NCI-H146 treated with DMSO at 0.1 percent for 48 hours (cell line): Measurements from ENCODE around the gene LRFN3.
"Not testable (repeated sequence)": the region's sequence is repeated elsewhere in the genome, so short reads cannot be mapped to it uniquely, and the experiment has no call there.

Experiments used
- DNase-seq: peaks from one replicate; lab custom pipeline; 2025; ENCODE audit not compliant: unreplicated experiment; lab: John Stamatoyannopoulos, UW

LRFN3 gene

DNA sequence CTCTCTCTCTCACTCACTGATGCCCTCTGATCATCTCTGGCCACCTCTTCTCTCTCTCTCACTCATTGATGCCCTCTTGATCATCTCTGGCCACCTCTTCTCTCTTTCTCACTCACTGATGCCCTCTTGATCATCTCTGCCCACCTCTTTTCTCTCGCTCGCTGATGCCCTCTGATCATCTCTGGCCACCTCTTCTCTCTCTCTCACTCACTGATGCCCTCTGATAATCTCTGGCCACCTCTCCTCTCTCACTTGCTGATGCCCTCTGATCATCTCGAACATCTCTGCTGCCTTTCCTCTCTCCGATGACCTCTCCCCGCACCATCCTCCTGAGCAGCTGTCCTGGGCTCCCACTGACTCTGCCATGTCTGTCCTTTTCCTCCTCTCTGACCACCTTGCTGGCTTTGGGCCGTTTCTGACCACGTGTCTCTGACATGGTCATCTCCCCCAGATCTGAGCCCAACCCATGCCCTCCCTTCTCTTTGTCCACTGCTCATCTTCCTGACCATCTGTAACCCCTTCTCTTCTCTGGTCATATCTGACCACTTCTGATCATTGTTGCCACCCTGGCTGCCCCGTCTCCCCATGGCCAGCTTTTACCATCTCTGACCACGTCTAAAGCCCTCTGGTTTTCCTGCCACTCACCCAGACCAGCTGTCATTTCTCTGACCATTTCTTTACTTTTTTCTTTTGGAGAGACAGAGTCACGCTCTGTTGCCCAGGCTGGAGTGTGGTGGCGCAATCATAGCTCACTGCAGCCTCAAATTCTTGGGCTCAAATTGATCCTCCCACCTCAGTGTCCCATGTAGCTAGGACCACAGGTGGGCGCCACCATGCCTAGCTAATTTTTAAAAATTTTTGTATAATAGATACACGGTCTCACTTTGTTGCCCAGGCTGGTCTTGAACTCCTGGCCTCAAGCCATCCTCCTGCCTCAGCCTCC lies 2.4 kb downstream of the LRFN3 start:
- no peak for DNase-seq

DNA sequence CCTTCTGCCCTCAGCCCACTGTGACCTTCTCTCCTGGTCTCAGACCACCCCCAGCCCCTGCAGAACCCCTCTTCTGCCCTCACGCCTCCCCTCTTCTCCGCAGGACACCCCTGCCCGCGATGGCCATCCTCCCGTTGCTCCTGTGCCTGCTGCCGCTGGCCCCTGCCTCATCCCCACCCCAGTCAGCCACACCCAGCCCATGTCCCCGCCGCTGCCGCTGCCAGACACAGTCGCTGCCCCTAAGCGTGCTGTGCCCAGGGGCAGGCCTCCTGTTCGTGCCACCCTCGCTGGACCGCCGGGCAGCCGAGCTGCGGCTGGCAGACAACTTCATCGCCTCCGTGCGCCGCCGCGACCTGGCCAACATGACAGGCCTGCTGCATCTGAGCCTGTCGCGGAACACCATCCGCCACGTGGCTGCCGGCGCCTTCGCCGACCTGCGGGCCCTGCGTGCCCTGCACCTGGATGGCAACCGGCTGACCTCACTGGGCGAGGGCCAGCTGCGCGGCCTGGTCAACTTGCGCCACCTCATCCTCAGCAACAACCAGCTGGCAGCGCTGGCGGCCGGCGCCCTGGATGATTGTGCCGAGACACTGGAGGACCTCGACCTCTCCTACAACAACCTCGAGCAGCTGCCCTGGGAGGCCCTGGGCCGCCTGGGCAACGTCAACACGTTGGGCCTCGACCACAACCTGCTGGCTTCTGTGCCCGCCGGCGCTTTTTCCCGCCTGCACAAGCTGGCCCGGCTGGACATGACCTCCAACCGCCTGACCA lies 3.3 kb downstream of the LRFN3 start:
- DNase-seq, result no peak

DNA sequence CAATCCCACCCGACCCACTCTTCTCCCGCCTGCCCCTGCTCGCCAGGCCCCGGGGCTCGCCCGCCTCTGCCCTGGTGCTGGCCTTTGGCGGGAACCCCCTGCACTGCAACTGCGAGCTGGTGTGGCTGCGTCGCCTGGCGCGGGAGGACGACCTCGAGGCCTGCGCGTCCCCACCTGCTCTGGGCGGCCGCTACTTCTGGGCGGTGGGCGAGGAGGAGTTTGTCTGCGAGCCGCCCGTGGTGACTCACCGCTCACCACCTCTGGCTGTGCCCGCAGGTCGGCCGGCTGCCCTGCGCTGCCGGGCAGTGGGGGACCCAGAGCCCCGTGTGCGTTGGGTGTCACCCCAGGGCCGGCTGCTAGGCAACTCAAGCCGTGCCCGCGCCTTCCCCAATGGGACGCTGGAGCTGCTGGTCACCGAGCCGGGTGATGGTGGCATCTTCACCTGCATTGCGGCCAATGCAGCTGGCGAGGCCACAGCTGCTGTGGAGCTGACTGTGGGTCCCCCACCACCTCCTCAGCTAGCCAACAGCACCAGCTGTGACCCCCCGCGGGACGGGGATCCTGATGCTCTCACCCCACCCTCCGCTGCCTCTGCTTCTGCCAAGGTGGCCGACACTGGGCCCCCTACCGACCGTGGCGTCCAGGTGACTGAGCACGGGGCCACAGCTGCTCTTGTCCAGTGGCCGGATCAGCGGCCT lies 4.1 kb downstream of the LRFN3 start:
- DNase-seq, result no peak

DNA sequence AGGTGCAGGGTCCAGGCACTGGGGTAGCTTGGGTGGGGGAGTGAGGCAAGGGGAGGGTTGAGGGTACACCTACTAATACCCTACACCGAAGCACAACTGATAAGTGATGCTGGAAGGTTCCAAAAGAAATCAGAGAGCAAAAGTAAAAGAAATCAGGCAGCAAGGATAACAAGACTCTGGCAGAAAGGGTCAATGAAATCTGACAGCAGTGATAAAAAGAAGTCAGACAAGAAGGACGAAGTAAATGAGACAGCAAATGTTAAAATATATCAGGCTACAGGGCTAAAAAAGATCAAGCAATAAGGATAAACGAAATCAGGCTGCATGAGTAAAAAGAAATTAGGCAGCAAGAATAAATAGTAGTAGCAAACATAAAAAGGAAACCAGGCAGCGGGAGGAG lies 4.7 kb downstream of the LRFN3 start:
- DNase-seq, result no peak

DNA sequence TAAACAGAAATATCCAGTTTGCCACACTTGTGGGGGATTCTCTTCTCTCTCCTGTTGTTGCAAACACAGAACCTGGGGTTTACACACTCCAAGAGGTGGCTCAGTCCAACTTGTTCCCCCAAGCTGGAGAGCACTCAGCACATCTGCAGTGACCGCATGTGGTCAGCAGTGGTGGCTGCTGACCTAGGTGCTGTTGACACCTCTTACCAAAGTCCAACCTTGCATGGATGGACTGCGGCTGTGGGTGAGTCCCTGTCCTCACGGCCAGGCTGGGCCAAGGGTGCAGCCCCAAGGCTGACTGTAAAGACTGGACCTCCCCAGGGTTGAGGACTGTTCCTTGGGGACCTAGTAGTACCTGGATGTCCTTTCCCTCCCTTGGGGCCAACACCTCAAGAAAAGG lies 6.1 kb downstream of the LRFN3 start:
- no peak for DNase-seq

DNA sequence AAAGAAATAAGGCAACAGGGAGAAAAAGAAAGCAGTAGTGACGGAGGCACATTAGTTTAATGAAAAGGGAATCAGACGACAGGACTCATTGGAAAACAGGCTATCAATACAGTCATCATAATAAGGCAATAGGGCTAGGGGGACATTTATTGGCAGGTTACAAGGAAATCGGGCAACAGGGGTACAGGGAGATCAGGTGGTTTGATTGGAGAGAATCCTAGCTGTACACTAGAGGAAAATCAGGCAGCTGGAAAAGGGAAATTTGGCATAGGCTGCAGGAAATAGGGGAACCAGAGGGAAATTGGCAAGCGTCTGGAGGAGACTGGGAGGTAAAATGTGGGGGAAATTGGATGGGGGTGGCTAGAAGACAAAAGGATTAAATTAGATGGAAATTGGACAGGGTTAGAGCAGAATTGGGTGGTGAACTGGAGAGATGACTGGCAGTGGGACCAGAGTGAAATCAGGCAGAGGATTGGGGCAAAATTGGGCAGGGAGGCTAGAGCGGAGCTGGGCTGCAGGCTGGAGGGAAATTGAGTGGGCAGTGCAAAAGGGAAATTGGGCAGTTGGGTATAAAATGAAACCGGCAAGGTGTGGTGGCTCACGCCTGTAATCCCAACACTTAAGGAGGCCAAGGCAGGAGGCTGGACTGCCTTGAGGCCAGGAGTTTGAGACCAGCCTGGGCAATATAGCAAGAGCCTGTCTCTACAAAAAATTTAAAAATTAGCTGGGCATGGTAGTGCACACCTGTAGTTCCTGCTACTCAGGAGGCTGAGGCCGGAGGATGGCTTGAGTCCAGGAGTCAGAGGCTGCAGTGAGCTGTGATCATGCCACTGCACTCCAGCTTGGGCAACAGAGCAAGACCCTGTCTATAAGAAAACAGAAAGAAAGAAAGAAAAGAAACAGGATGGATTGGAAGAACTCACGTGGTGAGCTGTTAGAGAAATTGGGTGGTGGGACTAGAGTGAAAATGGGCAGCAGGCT lies 7.4 kb downstream of the LRFN3 start:
- no peak for DNase-seq

DNA sequence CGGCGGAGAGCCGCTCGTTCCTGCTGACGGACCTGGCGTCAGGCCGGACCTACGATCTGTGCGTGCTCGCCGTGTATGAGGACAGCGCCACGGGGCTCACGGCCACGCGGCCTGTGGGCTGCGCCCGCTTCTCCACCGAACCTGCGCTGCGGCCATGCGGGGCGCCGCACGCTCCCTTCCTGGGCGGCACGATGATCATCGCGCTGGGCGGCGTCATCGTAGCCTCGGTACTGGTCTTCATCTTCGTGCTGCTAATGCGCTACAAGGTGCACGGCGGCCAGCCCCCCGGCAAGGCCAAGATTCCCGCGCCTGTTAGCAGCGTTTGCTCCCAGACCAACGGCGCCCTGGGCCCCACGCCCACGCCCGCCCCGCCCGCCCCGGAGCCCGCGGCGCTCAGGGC lies 8.4 kb downstream of the LRFN3 start:
- DNase-seq, result no peak

DNA sequence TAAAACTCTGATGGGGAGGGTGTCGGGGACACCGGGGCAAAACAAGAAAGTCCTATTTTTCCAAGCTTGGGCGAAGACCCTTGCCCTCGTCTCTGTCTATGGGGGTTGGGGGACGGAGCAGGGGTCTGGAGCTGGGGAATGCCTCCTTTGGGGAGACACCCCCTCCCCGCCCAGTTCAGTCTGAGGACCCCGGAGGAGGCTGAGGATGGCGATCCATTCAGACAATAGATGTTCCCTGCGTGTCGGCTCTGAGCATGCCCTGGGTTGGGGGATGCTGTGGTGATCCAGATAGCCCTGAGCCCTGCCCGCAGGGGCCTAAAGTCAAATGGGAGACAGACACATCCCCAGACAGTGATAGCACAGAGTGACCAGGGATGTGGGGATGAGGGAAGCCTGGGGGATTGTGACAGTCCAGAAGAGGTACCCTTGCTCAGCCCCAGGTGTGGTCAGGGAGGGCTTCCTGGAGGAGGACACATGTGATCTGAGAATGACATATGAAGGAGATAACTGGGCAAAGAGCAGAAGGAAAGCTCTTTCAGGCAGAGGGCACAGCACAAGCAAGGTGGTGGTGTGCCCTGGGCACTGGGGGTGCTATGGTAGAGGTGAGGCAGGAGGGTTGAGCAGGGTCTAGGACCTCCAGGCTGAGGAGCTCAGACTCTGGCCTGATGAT lies 9.1 kb downstream of the LRFN3 start:
- no peak for DNase-seq

DNA sequence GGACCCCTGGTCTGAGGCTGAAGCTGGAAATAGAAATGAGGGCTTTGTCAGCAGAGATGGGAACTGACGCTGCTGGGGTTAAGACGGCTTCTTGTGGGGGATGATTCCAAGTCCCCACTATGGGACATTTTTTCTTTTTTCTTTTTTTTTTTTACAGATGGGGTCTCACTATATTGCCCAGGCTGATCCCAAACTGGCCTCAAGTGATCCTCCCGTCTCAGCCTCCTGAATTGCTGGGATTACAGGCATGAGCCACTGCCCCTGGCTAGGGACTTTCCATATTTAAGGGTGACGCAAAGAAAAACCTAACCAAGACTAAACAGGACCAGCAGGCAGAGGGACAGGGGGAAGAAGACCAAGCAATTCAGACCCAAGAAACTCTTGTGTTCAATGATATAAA lies 10.0 kb downstream of the LRFN3 start:
- DNase-seq, result no peak

DNA sequence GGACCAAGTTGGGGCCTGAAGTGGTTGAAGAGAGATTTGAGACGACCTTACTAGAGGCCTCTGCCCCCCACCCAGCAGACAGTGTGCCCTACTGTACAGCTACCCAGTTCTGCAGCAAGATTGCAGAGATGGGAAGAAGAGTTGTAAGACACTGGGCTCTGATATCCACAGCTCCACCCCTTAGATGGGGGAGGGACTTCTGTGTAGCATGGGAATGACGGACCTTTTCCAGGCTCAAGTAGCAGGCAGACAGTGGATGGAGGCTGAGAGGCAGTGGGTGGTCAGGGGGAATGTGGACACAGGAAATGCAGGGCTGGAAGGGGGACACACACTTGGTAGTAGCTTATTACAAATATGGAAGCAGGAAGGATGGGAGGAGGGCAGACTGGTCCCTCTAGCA lies 13.0 kb downstream of the LRFN3 start:
- DNase-seq, result no peak

DNA sequence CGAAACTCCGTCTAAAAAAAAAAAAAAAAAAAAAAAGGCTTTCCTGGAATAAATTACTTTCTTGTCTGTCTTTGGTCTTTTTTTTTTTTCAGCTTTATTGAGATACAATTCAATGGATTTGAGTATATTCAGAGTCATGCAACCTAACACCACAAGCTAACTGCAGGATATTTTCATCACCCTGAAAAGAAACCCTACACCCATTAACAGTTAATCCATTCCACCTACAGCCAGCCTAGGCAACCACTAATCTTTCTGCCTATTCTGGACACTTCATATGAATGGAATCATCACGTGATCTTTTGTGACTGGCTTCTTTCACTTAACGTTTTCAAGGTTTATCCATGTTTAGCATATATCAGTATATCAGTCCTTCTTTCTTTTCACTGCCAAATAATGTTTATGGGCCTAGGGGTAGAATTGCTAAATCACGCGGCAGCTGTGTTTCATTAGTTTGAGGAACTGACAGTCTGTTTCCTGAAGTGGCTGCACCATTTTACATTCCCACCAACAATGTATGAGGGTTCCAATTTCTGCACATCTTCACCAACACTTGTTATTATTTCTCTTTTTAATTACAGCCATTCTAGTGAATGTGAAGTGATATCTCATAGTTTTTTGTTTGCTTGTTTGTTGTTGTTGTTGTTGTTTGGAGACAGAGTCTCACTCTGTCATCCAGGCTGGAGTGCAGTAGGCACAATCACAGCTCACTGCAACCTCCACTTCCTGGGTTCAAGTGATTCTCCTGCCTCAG lies 19.9 kb downstream of the LRFN3 start:
- no peak for DNase-seq

DNA sequence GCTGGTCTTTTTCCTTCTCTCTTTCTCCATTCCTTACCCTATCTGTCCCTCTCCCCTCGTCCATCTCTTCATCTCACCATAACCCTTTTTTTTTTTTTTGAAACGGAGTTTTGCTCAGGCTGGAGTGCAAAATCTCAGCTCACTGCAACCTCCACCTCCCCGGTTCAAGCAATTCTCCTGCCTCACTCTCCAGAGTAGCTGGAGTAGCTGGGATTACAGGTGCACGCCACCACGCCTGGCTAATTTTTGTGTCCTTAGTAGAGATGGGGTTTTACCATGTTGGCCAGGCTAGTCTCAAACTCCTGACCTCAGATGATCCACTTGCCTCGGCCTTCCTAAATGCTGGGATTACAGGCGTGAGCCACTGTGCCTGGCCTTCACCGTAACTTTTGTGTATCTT lies 21.2 kb downstream of the LRFN3 start:
- not testable (repeated sequence) for DNase-seq

DNA sequence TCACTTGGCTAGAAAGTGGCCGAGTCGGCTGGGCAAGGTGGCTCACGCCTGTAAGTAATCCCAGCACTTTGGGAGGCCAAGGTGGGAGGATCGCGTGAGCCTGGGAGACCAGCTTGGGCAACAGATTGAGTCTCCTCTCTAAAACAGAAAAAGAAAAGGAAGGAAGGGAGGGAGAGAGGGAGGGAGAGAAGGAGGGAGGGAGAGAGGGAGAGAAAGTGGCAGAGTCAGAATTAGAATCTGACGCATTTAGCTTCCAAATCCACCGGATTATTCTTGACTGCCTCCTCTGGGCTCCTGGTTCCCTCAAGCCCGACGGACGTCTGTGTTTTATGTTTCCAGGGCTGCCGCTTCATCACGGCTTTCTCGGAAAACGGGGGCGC lies 22.5 kb downstream of the LRFN3 start:
- no peak for DNase-seq

DNA sequence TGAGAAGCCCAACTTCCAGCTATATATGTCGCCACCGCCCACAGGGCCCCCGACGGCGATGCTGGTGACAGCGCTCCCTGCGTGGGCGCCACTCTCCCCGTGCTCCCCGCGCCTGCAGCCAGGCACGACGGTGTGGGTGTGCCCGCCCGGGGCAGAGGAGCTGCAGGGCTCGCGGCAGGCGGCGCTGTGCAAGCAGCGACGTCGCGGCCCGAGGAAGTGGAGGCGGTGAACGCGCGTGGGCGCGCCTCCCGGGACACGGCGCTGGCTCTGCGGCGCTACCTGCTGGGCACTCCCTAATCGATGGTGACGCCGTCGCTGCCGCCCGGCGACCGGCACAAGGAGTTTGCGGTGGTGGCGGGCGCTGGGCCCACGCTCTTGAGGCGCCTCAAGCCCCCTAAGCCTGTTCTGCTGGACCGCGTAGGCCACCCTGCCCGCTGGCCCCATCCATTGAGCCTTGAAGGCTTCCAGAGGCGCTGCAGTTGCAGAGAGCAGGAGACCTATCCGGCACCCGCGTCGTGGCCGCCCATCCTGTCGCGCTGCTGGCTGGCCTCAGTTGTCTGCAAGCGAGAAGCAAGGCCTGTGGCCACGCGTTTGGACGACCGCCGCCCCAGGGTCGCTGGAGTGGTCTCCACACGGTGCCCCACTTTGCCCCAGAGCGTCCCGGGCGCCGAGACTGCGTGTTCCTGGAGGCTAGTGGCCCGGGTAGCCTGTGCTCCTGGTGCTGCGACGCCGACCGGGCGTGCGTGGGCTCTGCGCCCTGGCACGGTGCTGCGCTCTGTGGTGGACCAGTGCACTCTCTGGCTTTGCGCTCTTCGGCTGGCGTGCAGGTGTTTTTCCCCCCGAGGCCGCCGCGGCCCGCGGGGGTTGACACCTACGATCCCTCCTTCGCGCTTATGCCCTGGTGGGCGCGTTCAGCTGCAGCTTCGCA lies 23.1 kb downstream of the LRFN3 start:
- DNase-seq, result no peak

DNA sequence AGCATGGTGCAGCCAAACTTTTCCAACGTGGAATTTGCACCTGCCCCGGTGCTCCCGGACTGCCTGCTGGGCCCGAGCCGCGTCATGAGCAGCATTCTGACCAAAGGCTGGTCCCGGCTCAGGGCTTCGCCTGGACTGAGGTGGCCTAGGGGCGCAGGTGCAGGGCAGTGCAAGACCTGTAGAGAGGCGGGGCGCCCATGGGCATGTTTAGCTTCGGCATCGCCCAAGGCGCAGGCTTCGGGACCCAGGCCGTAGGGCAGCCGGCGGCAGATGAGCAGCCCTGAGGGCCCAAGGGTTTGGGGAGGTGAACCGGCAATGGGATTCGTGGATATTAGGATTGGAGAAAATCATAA lies 23.8 kb downstream of the LRFN3 start:
- DNase-seq, result no peak

DNA sequence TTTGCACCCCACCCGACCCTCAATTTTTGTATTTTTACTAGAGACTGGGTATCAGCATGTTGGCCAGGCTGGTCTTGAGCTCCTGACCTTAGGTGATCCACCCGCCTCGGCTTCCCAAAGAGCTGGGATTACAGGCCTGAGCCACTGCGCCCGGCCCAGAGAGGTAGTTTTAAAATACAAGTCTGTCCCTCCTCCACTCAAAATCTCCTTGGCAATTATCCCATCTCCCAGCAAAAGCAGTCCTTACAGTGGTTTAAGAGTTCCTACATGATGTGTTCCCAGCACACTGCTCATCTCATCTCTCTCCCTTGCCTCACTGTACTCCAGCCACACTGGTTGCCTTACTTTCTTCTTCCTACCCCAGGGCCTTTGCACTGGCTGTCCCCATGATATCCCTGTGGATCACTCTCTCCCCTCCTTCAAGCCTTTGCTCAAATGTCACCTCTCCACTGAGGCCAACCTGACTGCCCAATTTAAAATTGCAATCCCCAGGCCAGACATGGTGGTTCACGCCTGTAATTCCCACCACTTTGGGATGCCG lies 24.3 kb downstream of the LRFN3 start:
- DNase-seq, result no peak

DNA sequence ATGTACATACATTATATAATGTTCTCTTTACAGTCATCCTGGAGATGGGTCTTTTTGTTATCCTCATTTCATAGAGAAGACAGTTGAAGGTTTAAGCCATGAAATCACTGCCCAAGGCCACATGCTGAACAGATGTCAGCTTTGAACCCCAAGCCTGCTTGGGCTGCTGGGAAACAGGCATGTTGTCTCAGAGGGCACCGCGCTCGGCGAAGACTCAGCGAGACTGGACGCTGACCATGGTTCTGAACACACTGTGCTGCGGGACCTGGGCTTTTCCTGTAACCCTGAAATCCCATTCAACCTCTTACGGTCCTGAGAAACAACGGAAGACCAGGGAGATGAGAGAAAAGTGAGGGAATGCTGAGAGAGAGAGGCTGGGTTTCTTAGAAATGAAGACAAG lies 27.3 kb downstream of the LRFN3 start:
- no peak for DNase-seq

DNA sequence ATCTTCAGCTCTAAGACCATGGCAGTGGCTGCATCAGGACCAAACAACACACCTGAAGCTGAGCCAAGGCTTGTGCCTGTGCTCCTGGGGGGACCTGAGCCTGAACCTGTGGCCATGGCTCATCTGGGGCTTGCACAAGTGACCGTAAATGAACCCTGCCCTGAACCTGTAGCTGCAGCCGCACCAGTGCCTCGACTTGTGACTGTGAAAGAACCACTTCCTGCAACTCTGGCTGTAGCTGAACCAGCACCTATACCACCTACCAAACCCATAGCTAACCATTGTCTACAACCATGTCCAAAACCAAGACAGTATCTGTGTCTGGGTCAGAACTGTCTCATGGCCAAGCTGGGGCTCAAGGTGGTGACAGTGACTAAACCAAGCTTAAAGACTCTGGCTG lies 30.6 kb downstream of the LRFN3 start:
- DNase-seq, result no peak
